HepG2 (cell line): ENCODE results near the gene CMTM1. TPM values are rescaled to one million over a fixed set of nuclear protein-coding genes. Genes with fewer than 3 reads are reported as not detected.
"Not testable (repeated sequence)": the region's sequence is repeated elsewhere in the genome, so short reads cannot be mapped to it uniquely, and the experiment has no call there.

ENCODE experiments used
- ATAC-seq: fragments of 200-7000 bp; cut with Tn5 transposase; 3 replicates; pipeline ENCODE4 v1.9.1; 2020; ENCODE audit warnings: mild to moderate bottlenecking, moderate library complexity
- BruUV-seq: library from RNA; stranded (reverse); fragments of 400-500 nt; replicated peaks from 2 replicates; lab custom pipeline; 2021; lab: Mats Ljungman, UMichigan
- CTCF ChIA-PET: fragments of 300-600 bp; formaldehyde crosslinking; extraction: SDS; loops from one replicate; lab custom pipeline; 2021; ENCODE audit warnings: low total read pairs, inconsistent platforms, low intra/inter-chr PET ratio; lab: Yijun Ruan, JAX
- POLR2A ChIA-PET: fragments of 350-600 bp; sonication (Branson Sonifier 250); formaldehyde crosslinking; loops from one replicate; lab custom pipeline; 2020; ENCODE audit warnings: antibody characterized with exemption, inconsistent platforms; lab: Yijun Ruan, JAX
- DNase-seq: peaks from one replicate; pipeline ENCODE4 v3.0.0-alpha.2; 2015; ENCODE audit warnings: low spot score
- FAIRE-seq: peaks from 3 replicates; lab custom pipeline; 2011; peaks lifted over from hg19 to GRCh38; lab: Jason Lieb, UNC
- H2AFZ ChIP-seq: one replicate; pipeline ENCODE4 v1.6.1; 2011; ENCODE audit warnings: low read length, inconsistent platforms
- H3K27ac ChIP-seq: fragments of 300-600 bp; 3 replicates; pipeline ENCODE4 v1.8.0; 2011; ENCODE audit warnings: mixed run types, mild to moderate bottlenecking, mixed read lengths, low read length, inconsistent platforms; ENCODE audit not compliant: insufficient read depth; ENCODE audit errors: extremely low read length
- H3K27me3 ChIP-seq, 2 experiments: fragments of 200-600 bp in 1 of 2; 2 replicates in 1 of 2; 3 replicates in 1 of 2; pipeline versions ENCODE4 v1.6.0 to v1.8.0; 2011; ENCODE audit warnings: low read length in 2 of 2, mild to moderate bottlenecking in 2 of 2, moderate library complexity in 2 of 2, inconsistent platforms in 1 of 2; ENCODE audit not compliant: insufficient read depth in 2 of 2, control insufficient read depth in 1 of 2
- H3K36me3 ChIP-seq, 2 experiments: fragments of 200-600 bp in 1 of 2; replicated peaks in 1 of 2; 2 replicates in 1 of 2; 3 replicates in 1 of 2; pipeline versions ENCODE4 v1.5.1 to v1.8.0; 2011; ENCODE audit warnings: low read length in 2 of 2, inconsistent platforms in 1 of 2; ENCODE audit not compliant: insufficient read depth in 2 of 2, control insufficient read depth in 1 of 2
- H3K4me1 ChIP-seq: 2 replicates; pipeline ENCODE4 v1.5.1; 2012; ENCODE audit warnings: low read length, inconsistent platforms; ENCODE audit not compliant: insufficient read depth
- H3K4me2 ChIP-seq: 2 replicates; pipeline ENCODE4 v1.6.0; 2011; ENCODE audit warnings: low read depth, low read length, inconsistent platforms
- H3K4me3 ChIP-seq, 3 experiments: fragments of 200-600 bp in 1 of 3; sonication (generic), shearing (Covaris generic) in 1 of 3; replicated peaks in 1 of 3; 2 replicates each; pipeline ENCODE4 v1.5.1; 2011 to 2016; ENCODE audit warnings: low read length in 3 of 3, inconsistent platforms in 2 of 3, low read depth in 2 of 3, mild to moderate bottlenecking in 2 of 3, control low read depth in 1 of 3, mixed read lengths in 1 of 3; ENCODE audit not compliant: insufficient read depth in 1 of 3
- H3K79me2 ChIP-seq: one replicate; pipeline ENCODE4 v1.6.1; 2011; ENCODE audit warnings: low read length, inconsistent platforms; ENCODE audit not compliant: insufficient read depth
- H3K9ac ChIP-seq: 2 replicates; pipeline ENCODE4 v1.6.0; 2011; ENCODE audit warnings: mild to moderate bottlenecking, low read depth, low read length, inconsistent platforms; ENCODE audit not compliant: insufficient read depth
- H3K9me3 ChIP-seq: 2 replicates; pipeline ENCODE4 v1.5.1; 2012; ENCODE audit warnings: mild to moderate bottlenecking, low read length
- H4K20me1 ChIP-seq: 2 replicates; pipeline ENCODE4 v1.6.0; 2011; ENCODE audit warnings: inconsistent platforms, mild to moderate bottlenecking, low read length, moderate library complexity; ENCODE audit not compliant: insufficient read depth
- E2F1 ChIP-seq: sonication (generic); formaldehyde crosslinking; IDR thresholded peaks from 2 replicates; pipeline ENCODE4 v1.5.0; 2020; ENCODE audit warnings: missing genetic modification reagents
- GTF3A ChIP-seq: sonication (generic); formaldehyde crosslinking; conservative IDR thresholded peaks from 2 replicates; pipeline ENCODE4 v1.4.0; 2020; ENCODE audit warnings: mild to moderate bottlenecking, missing genetic modification reagents
- NCOA5 ChIP-seq: sonication (generic); formaldehyde crosslinking; IDR thresholded peaks from 2 replicates; pipeline ENCODE4 v1.4.0; 2020; ENCODE audit warnings: missing genetic modification reagents
- TBP ChIP-seq: sonication (generic); formaldehyde crosslinking; IDR thresholded peaks from 2 replicates; pipeline ENCODE4 v1.5.0; 2020; ENCODE audit warnings: missing genetic modification reagents
- ZNF547 ChIP-seq: sonication (generic); formaldehyde crosslinking; IDR thresholded peaks from 2 replicates; pipeline ENCODE4 v1.5.1; 2020; ENCODE audit warnings: mild to moderate bottlenecking, missing genetic modification reagents
- ZNF691 ChIP-seq: sonication (generic); formaldehyde crosslinking; IDR thresholded peaks from 2 replicates; pipeline ENCODE4 v1.4.0; 2020; ENCODE audit warnings: missing genetic modification reagents, low read depth, mild to moderate bottlenecking, borderline replicate concordance
- ZNF83 ChIP-seq: sonication (generic); formaldehyde crosslinking; IDR thresholded peaks from 2 replicates; pipeline ENCODE4 v1.4.0; 2020; ENCODE audit warnings: missing genetic modification reagents, mild to moderate bottlenecking, borderline replicate concordance
- WGBS: methylation state at CpG from one replicate; pipeline ENCODE4 v1.1.6; 2017; ENCODE audit warnings: low lambda C conversion rate; 5-methylcytosine and 5-hydroxymethylcytosine counted together
- in situ Hi-C: cut with HindIII; loops from 2 replicates; pipeline ENCODE4 v1.10.0; 2017; ENCODE audit warnings: low pct_unique_long_range_greater_than_20kb; ENCODE audit not compliant: extremely low pct_ligation_motif_present
- intact Hi-C: fragments of 100-400 bp; cut with micrococcal nuclease; formaldehyde crosslinking; loops from one replicate; pipeline ENCODE4 v1.10.0; 2022; ENCODE audit not compliant: unreplicated experiment
- polyA plus RNA-seq, 8 experiments: library from polyadenylated mRNA; depleted of rRNA in 3 of 8; stranded (reverse) in 7 of 8; unstranded in 1 of 8; fragments of >200 nt; fragmentation: Illumina TruSeq in 4 of 8; extraction: Trizol in 4 of 8; gene quantifications; 2 replicates each; pipeline versions ENCODE4 v1.2.1 to v1.2.3, GENCODE V29; 2011 to 2016; ENCODE audit warnings: low read depth in 4 of 8, missing spikeins in 1 of 8, mixed read lengths in 1 of 8; ENCODE audit not compliant: insufficient read depth in 1 of 8
- total RNA-seq, 5 experiments: library from RNA; depleted of rRNA; stranded (reverse); fragments of >200 nt; fragmentation: Illumina TruSeq; extraction: Trizol; gene quantifications; 2 replicates each; pipeline ENCODE4 v1.2.3, GENCODE V29; 2016; ENCODE audit warnings: low read depth in 1 of 5

Gene CMTM1
- total and polyA plus RNA-seq, 2 of the 13 experiments (the other 11 are each of a cell fraction or from before 2014, with no cell fraction given), result 1.7 to 2.9 TPM

- H2AFZ ChIP-seq, result no peak overlapping the region
- no peaks in the 10 kb centered on the region for H4K20me1 ChIP-seq
- H3K79me2 ChIP-seq, result no peaks in the 10 kb centered on the region
- 97% methylated on average over 3 of the region's 3 CpGs for WGBS
- no peak overlapping the region for H3K27ac ChIP-seq
- no peak overlapping the region for H3K4me2 ChIP-seq
- FAIRE-seq, result no peak
- no peak overlapping the region for H3K9ac ChIP-seq
- POLR2A ChIA-PET, result no interaction called here
- H3K4me3 ChIP-seq, result no peak overlapping the region
- no peak for TF ChIP-seq ZNF691 (CRISPR knock-in tag)
- TF ChIP-seq GTF3A (CRISPR knock-in tag), result no peak
- TF ChIP-seq TBP, result no peak
- TF ChIP-seq, all 625 proteins: peak for 0
- CTCF ChIA-PET, result no interaction called here
- Histone ChIP-seq H3K4me1 (peaks cover 12% of the 10 kb centered on the region), H3K36me3 (peaks cover 2 to 16% of the 10 kb centered on the region in 2 experiments; a peak in 3 of 5 replicates), H3K27me3 (no peaks in the 10 kb centered on the region), H3K9me3 (no peaks in the 10 kb centered on the region)
- intact Hi-C loops (no loop called here), in situ Hi-C loops (no loop called here)
- DNase-seq (no peak), ATAC-seq (no peak)
- no TSS peak for BruUV-seq
These were observed 56.6 kb downstream of the CMTM1 start for GRCh38 chr16:66622863-66623262.

- POLR2A ChIA-PET, result no interaction called here
- intact Hi-C loops, result no loop called here
- in situ Hi-C loops, result no loop called here
- no peak for FAIRE-seq
- Histone ChIP-seq H3K9me3 (no peaks in the 10 kb centered on the region), H3K27me3 (no peaks in the 10 kb centered on the region), H3K4me1 (peaks cover 14% of the 10 kb centered on the region), H3K4me2 (no peak overlapping the region), H3K27ac (no peak overlapping the region), H4K20me1 (no peaks in the 10 kb centered on the region), H2AFZ (no peak overlapping the region), H3K36me3 (peaks cover 2 to 16% of the 10 kb centered on the region in 2 experiments; a peak in 3 of 5 replicates), H3K4me3 (no peak overlapping the region), H3K79me2 (no peaks in the 10 kb centered on the region), H3K9ac (no peak overlapping the region)
- TF ChIP-seq NCOA5 (CRISPR knock-in tag) (no peak), ZNF83 (CRISPR knock-in tag) (no peak), E2F1 (CRISPR knock-in tag) (no peak), ZNF547 (no peak)
- BruUV-seq, result no TSS peak
- CTCF ChIA-PET, result no interaction called here
- no peak for DNase-seq
- WGBS, result 93% methylated on average over 3 of the region's 3 CpGs
- ATAC-seq, result no peak
These were observed 57.5 kb downstream of the CMTM1 start for GRCh38 chr16:66623755-66624154.

GRCh38 chr16:66627611-66628378 is 61.6 kb downstream of the CMTM1 start:
- CTCF ChIA-PET, ATAC-seq, H3K9ac ChIP-seq, H3K79me2 ChIP-seq, POLR2A ChIA-PET, H3K9me3 ChIP-seq, H3K4me3 ChIP-seq, H3K27ac ChIP-seq, H3K36me3 ChIP-seq, DNase-seq, BruUV-seq, H4K20me1 ChIP-seq, H2AFZ ChIP-seq, FAIRE-seq, in situ Hi-C loops, H3K4me2 ChIP-seq, H3K27me3 ChIP-seq, intact Hi-C loops: not testable (repeated sequence)
- peaks cover 23% of the 10 kb centered on the region for H3K4me1 ChIP-seq
- WGBS, result 94% methylated on average over 17 of the region's 17 CpGs
